Ammon's horn (tissue), 1 donor: ENCODE results near the gene CFAP299.
A peak's percentile ranks its signal among the peaks of the same experiment; 100 is the strongest.
"Not testable (repeated sequence)": the region's sequence is repeated elsewhere in the genome, so short reads cannot be mapped to it uniquely, and the experiment has no call there.

ENCODE experiments used
- DNase-seq: peaks from one replicate; pipeline ENCODE4 v3.0.0-alpha.2; 2016; ENCODE audit warnings: low spot score

The CFAP299 gene

DNA sequence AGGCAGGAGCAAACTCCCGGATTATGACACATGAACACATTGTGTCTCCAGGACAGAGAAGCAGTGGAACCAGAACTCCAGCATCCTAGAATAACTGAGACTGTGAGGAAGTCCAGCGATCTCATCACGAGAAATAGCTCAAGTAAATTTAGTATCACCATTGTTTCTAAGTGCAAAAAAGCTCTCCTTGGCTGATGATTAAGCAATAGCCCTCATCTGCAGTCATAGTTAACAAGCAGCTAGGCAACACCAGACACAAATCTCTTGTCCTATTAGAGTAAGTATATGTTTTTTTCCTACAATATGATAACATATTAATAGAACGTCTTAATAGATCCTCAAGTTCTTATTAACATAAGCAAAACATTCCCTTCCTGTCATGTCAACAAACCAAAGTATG lies 2.4 kb upstream of the CFAP299 start:
- DNase-seq, result no peak

DNA sequence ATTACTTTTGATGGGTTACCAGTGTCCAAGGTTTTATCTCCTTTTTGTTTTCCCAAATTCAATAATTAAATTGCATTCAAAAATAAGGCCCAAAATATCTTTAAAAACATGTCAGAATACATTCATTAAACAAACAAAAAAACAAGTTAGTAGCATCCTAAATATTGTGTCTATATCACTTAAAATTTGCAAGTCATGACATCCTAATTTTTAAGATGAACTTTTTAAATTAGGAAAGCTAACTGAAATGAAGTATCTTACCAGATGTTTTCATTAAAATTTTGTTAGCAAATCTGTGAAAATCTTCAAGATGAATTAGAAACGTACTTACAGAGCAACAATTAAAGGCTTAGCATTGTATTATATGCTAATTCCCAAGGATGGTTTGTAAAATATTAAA lies 962 bp upstream of the CFAP299 start:
- DNase-seq, result no peak

DNA sequence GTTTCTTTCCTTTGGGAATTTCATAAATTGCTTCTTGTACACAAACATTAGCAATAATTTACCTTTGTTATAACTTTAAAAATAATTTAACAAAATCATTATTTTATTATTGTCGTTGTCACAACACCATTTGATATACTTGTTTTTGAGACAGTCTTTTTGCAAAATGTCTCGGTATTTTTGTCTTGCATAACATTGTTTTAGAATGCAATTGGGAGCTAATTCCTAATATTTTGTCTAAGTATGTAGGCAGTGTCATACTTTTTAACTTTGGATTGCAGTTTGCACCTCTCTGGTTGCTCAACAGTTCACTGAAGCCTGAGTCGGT lies 340 bp upstream of the CFAP299 start:
- DNase-seq, result no peak

DNA sequence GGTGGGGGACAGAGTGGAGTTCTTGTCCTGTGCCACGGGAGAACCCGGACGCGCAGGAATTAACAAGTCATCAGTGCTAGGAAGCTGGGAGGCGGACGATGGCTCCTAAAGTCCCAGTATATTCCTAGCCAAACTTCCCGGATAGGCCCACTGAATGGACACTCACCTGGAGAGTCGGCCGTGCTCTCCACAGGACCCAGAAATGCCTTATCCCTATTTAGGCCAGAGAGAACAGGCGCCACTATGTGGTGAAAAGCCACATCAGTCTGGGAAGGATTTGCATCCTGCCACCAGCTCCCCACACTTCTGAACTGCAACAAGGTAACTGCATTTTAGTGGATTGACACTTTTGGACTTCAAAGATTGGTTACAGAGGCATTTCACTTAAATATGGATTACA lies 1.1 kb downstream of the CFAP299 start:
- DNase-seq, result peak; percentile 21

DNA sequence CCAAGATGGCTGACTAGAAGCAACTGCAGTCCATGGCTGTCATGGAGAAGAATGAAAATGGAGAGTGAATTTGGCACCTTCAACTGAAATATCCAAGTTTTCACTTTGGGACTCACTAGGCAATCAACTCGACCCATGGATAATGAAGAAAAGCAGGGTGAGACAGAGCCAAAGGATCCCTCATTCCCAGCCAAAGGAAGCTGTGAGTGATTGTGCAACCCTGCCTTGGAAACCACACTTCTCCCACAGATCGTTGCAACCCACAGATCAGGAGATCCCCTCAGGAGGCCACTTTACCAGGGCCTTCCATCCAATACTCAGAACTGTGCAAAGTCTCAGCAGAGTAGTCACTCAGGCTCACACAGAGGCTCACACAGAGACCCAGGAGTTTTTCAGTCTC lies 4.5 kb downstream of the CFAP299 start:
- DNase-seq, result no peak

DNA sequence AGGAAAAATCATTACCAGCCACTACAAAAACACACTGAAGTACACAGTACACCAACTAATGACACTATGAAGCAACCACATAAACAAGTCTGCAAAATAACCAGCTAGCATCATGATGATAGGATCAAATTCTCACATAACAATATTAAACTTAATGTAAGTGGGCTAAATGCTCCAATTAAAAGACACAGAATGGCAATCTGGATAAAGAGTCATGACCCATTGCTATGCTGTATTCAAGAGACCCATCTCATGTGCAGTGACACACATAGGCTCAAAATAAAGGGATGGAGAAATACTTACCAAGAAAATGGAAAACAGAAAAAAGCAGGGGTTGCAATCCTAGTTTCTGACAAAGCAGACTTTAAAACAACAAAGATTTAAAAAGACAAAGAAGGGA lies 7.2 kb downstream of the CFAP299 start:
- DNase-seq, result not testable (repeated sequence)

DNA sequence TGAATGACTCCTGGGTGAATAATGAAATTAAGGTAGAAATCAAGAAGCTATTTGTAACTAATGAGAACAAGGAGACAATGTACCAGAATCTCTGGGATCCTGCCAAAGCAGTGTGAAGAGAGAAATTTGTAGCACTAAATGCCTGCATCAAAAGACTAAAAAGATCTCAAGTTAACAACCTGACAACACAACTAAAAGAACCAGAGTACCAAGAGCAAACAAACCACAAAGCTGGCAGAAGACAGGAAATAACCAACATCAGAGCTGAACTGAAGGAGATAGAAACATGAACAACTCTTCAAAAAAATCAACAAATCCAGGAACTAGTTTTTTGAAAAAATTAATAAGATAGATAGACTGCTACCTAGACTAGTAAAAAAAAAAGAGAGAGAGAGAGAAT lies 8.4 kb downstream of the CFAP299 start:
- DNase-seq, result no peak

DNA sequence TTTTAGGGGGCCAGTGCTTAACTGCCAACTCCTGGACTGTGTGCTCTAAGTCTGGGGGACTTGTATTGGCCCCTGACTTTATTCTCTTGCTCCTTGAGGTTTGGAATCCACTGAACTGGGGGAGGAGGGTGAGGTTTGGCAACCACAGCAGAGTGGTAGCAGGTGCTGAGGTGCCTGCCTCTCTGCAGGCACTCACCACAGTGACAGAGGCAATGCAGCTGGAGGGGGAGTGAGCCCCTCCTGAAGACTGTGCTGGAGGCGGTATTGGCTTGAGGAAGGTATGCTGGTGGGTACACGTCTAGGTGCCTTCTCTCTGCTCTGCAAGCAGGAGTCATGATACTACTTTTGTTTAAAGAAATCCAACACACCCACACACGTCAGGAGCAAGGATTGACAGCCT lies 24.6 kb downstream of the CFAP299 start:
- no peak for DNase-seq

DNA sequence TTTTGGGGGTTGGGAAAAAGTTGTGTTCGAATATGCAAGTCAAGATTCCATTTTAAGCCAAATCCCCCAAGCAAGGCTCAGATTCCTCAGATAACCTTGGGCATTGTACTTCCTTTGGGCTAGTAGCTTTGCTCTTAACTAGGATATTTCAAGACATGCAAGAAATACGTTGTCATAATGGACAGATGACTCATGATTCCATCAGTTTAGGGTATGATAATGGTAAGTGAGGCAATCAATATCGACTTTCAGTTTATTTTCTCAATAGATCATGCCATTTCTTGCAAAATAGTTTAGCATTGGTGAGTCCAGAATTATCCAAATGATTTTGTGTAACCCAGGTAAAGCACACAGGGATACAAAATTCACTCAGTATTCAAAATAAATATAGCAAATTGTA lies 25.4 kb downstream of the CFAP299 start:
- DNase-seq, result no peak

DNA sequence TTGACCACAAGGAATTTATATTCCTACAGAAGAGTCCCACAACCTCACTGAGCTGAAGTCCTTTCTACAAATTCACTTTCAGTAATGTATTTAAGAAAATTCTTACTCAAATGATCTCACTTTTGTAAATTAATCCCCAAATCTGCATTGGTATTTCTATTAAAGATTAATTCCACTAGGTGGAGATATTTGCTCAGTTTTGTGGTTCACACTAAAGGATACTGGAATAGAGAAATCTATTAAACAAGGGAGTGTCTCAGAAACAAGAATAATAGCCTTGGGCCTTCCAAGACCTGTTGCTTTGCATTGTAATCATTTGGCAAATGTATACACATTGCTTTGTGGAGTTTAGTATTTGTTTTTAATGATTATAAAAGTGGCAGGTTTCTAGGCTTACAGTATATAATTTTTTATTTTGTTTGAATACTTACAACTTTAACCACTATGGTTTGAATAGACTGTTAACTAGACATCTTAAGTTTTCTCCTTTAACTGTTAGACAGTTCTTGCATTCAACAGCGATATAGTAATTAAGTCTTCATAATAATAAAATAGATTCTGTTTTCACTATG lies 25.9 kb downstream of the CFAP299 start:
- no peak for DNase-seq

DNA sequence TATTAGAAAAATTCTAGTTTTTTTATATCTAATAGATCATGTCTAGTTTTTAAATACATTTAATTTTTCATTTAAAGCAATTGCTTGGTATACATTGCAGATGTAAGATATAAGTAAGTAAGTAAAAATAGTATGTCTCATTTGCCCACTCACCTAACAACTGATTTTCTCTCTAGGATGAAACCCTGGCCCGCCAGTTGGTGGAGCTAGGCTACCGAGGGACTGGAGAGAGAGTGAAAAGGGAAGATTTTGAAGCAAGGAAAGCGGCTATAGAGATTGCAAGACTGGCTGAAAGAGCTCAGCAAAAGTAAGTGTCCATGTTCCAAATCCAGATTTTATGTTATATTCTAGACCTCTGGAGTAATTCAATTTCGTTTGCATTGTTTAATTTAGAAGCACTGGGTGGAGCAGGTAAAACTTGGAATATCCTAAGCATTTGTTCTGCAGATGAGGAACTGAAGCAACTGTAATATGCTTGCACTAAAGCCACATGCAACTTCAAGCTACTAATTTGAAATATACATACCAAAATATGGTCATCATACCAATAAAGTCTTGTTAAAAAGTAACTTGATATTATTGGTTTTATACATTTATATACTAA lies 27.1 kb downstream of the CFAP299 start:
- peak; percentile 48 for DNase-seq

DNA sequence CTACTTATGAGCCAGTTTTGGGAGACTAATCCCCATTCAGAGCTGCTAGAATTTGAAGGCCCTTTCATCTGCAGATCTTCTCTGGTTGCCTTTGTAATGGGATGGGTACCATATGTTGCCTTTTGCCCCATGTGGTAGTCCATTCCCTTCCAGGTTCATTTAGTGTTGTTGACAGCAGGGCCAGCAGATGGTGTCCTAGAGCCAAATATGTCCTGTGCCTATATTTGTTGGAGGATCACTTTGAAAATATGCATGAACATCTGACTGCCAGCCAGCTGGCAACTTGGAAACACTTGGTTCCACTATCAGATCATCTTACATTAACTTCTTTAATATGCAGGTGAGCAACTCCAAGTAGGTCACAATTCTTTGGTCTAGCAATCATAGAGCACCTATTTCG lies 30.4 kb downstream of the CFAP299 start:
- DNase-seq, result no peak

DNA sequence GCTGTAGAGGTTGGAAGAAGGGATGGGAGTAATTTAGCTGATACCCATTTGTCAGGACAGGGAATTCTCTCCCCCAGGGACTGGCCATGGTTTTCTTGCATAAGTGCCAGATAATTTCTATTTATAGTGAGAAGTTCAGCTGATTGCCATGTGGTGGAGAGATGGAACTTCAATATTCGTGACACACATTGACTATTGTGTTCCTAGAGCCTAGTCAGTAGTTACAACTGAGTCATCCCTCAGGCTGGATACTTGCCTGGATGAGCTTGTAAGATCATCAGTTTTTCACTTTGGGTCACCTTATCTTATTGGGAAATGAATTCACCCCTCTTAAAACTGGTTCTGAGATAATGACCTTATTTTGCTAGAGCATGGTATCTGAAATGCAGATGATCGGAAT lies 32.2 kb downstream of the CFAP299 start:
- no peak for DNase-seq

DNA sequence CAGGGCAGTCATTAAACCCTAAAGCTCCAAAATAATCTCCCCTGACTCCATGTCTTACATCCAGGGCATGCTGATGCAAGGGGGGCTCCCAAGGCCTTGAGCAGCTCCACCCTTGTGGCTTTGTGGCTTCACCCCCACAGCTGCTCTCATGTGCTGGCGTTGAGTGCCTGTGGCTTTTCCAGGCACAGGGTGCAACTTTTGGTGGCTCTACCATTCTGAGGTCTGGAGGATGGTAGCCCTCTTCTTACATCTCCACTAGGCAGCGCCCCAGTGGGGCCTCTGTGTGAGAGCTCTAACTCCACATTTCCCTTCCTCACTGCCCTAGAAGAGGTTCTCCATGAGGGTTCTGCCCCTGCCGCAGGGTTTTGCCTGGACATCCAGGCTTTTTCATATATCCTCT lies 35.1 kb downstream of the CFAP299 start:
- DNase-seq, result no peak

DNA sequence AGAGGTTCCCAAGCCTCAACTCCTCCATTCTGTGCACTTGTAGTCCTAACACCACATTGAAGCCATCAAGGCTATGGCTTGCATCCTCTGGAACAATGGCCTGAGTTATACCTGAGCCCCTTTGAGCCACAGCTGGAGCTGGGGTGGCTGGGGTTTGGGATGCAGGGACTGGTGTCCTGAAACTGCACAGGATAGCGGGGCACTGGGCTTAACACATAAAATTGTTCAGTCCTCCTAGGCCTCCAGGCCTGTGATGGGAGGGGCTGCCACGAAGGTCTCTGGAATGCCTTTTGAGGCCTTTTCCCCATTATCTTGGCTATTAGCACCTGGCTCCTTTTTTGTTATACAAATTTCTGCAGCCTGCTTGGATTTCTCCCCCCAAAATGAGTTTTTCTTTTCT lies 35.5 kb downstream of the CFAP299 start:
- no peak for DNase-seq

DNA sequence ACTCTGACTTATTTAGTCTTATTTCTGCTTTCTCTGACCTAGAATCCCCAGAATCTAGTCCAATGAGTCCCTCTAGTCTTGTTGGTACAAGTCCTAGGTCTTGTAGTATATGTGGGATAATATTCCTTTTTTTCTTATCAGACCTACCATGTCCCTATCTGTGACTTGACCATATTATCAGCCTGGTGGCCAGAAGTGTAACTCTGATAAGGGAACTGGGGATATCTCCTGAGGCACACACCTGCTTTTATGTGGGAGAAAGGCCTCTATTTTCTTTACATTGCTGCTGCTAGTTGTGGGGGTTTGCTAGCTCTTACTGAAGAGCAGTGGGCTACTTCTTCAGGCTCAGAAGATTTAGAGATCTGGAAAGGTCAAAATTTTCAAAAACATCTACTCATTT lies 38.6 kb downstream of the CFAP299 start:
- DNase-seq, result no peak

DNA sequence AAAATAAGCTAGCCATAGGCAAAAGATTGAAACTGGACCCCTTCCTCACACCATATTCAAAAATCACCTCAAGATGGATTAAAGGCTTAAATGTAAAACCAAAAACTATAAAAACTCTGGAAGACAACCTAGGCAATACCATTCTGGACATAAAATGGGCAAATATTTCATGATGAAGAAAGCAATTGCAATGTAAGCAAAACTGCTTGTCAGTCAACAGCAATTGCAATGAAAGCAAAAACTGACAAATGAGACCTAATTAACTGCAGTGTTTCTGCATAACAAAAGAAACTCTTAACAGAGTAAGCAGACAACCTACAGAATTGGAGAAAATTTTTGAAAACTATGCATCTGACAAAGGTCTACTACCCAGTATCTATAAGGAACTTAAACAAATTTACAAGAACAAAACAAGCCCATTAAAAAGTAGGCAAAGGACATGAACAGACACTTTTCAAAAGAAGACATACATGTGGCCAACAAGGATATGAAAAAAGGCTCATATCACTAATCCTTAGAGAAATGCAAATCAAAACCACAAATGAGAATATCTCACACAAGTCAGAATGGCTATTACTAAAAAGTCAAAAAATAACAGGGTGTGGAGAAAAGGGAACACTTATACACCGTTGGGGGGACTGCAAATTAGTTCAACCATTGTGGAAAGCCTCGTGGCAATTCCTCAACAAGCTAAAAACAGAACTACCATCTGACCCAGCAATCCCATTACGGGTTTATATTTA lies 46.7 kb downstream of the CFAP299 start:
- DNase-seq, result no peak

DNA sequence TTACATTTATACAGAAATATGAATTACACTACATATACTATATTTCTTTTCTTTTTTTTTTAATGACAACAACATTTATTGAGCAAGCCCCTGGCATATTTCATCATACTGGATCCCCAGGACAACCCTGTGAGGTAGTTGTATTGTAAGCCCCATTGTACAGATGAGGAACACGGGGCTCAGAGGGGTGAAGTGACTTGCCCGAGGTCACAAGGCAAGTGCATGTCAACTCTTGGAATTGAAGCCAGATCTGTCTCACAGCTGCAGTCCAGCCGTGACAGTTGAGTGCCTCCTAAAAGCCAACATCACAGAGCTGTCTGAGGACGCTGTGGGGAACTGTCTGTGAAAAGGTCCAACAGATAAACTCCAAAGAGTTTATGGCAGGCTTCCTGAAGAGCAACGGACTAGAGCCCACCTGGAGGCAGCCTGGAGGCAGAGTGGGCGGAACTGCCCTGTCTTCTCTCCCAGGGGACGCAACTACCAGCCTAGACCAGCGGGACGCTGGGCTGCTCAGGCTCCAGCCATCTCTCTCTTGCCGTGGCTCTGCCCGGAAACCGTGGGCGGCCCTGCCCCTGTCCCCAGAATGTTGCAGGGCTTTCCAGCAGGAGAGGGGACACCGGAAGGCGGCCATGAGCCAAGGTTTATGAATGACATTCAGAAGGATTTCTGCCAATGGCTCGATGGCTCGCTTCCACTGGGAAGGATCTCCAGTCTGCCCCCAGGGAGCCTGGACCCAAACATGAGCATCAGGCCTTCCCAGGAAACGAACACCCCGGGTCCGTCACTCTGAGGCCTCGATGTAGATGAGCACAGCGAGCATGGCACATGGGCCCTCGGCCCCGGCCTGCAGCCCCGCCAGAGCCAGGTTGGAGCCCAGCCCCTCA lies 50.1 kb downstream of the CFAP299 start:
- DNase-seq, result no peak

DNA sequence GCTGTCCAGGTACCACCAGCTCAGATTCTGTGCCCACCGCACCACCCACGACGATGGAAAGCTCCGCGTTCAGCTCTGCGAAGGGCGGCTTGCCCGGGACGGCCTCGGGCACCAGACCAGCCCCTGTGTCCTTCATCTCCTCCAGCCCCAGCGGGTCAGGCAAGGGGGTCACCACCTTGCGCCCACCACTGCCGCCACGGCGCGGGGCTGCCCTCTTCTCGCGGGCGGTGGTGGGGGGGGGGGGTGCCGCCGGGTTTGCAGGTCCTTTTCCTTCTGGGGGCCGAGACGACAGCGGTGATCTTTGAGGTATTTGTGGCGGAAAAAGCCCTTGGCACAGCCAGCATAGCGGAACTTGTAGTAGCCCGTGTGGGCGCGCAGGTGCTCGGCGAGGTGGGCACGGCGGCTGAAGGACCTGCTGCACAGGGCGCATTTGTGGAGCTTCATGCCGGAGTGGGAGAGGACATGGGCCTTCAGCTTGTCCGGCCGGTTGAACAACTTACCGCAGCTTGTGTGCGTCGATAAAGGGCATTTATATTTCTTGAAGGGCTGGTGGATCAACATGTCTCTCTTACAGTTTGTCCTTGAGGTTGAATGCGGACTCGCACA lies 50.9 kb downstream of the CFAP299 start:
- DNase-seq, result no peak

DNA sequence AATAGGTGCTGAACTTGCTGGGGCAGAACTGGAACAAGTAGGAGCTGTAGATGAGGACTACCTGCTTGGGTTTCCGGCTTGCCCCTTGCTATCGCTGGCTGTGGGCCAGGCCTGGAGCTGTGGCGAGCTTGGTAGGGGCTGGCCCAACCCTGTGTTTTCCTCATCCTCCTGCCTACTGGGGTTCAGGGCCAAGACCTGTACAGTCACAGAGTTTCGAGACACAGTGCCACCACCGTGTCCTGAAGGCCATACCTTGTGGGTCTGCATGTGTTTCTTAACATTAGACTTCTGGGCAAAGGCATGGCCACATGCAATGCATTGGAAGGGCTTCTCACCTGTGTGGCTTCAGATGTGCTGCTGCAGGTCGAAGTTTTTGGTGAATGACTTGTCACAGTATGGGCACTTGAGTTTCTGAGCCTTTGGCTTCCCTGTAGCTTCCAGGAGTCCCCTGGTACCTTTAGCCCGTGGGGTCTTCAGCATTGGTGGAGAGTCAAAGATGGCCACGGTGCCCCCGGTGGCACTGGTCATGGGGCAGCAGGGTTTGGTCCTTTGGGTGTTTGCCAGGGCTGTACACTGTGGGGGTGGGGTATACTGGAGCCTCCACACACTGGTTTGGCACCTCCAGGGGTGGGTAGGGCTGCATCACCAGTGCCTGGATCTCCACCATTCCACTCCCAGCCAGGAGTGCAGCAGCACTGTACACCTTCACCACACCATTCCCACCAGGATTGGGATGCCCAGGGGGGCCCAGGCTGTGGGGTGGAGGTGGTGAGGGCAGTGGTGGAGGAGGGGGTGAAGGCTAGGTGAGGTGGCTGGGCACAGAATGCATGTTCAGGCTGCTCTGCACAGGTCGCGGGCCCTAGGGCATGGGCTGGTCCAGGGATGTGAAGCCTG lies 52.1 kb downstream of the CFAP299 start:
- DNase-seq, result no peak

DNA sequence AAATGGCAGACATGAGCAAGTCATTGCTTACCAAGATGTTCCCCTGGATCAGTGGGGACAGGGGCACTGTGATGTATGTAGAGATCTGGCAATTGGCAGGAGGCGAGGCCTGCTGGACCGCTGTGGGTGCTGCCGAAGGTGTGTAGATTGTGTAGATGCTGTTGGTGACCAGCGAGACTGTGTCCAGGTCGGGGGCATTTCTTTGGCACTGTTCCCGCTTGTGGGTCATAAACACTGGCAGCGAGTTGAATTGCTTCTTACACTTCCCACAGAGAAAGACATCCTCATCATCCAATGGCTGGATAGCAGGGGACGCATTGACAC lies 52.7 kb downstream of the CFAP299 start:
- no peak for DNase-seq

DNA sequence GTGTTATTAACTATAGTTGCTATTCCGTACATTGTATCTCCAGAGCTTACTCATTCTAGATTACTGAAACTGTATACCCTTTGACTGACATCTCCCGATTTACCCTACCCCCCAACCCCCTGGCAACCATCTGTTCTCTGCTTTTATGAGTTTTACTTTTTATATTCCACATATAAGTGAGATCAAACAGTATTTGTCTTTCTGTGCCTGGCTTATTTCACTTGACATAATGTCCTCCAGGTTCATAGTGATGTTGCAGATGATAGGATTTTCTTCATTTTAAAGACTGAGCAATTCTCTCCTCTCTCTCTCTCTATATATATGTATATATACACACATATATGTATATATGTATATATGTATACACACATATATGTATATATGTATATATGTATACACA lies 54.6 kb downstream of the CFAP299 start:
- no peak for DNase-seq
